ENCODE results near the gene CCDC63. TPM values are rescaled to one million over a fixed set of nuclear protein-coding genes. Genes with fewer than 3 reads are reported as not detected.
A peak's percentile ranks its signal among the peaks of the same experiment; 100 is the strongest.

The CCDC63 gene
- total RNA-seq, 2 donors from 2014 or later = 0.95 to 3.1 TPM

DNA sequence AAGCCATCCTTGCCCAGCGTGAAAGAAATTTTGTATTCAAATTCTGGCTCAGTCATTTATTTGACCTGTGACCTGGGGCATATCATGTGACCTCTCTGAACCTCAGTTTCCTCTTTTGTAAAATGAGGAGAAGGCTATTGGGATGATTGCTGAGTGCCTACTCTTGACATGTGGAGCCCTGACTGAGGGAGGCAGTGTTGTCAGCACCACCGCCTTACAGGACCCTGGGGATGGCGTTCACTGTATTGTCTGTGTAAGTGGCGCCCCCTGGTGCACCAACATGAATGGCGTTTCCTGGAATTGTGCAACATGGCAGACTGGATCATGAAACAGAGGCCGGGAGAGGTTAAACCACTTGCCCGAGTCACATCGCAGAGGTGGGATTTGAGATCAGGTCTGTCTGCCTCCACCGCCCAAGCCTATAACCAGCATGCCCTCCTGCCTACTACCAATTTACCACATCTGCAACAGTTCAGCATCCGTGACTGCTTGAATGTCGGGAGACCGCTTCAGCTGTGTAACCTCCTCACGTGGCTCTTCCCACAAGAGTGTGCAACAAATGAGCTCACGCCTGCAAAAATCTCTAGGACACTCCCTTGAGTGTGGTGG, 20.1 kb upstream of the CCDC63 start:
- Mint-ChIP-seq H3K27me3 (ENCODE audit: insufficient read depth) (peaks cover 35% of the 10 kb centered on the region), H3K4me1 (no peaks in the 10 kb centered on the region), H3K27ac (peak overlapping the region; percentile 40), H3K36me3 (ENCODE audit: low read depth) (no peaks in the 10 kb centered on the region), H3K9me3 (no peaks in the 10 kb centered on the region), H3K4me3 (no peak overlapping the region)
- Histone ChIP-seq H3K27me3 (ENCODE audit: control insufficient read depth, insufficient read depth, low read length, poor library complexity, severe bottlenecking) (peaks cover 26% of the 10 kb centered on the region), H3K4me1 (ENCODE audit: control insufficient read depth, insufficient read depth, low read length) (no peaks in the 10 kb centered on the region), H3K36me3 (ENCODE audit: control insufficient read depth, insufficient read depth, low read length) (no peaks in the 10 kb centered on the region), H3K9ac (ENCODE audit: extremely low read depth, low read length, poor library complexity, severe bottlenecking) (no peak overlapping the region), H3K9me3 (ENCODE audit: control insufficient read depth, low read length) (no peaks in the 10 kb centered on the region), H3K4me3 (ENCODE audit: low read length) (no peak overlapping the region), H3K27ac (ENCODE audit: low read depth, low read length) (no peak overlapping the region)
- TF ChIP-seq, protein P1, sequence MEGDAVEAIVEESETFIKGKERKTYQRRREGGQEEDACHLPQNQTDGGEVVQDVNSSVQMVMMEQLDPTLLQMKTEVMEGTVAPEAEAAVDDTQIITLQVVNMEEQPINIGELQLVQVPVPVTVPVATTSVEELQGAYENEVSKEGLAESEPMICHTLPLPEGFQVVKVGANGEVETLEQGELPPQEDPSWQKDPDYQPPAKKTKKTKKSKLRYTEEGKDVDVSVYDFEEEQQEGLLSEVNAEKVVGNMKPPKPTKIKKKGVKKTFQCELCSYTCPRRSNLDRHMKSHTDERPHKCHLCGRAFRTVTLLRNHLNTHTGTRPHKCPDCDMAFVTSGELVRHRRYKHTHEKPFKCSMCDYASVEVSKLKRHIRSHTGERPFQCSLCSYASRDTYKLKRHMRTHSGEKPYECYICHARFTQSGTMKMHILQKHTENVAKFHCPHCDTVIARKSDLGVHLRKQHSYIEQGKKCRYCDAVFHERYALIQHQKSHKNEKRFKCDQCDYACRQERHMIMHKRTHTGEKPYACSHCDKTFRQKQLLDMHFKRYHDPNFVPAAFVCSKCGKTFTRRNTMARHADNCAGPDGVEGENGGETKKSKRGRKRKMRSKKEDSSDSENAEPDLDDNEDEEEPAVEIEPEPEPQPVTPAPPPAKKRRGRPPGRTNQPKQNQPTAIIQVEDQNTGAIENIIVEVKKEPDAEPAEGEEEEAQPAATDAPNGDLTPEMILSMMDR (conservative IDR thresholded peaks at IDR 0.05) = peak; percentile 98
- whole genome bisulfite sequencing, 2 experiments (ENCODE audit: insufficient coverage in 1 of 2, insufficient read length in 1 of 2) = 44 to 51% methylated on average over 7 to 14 of the region's 14 CpGs
- DNase-seq = peak; percentile 99

DNA sequence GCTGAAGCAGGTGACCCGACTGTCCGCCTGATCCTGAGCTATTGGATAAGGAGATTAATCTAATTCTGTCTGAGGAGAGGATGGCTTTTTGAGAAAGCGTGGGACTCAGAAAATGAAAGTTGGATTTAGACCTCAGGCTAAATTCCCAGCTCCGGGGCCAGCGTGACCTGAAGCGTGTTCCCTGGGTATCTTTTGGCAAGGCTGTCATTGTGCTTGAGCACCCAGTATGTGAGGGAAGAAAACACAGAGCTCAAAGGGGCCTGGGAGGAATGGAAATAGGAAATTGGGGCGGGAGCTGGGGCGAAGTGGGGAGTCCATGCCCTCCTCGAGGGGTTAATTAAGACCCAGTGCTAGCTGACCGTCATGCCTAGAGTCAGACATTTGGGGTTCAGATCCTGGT, 17.5 kb upstream of the CCDC63 start:
- WGBS, 2 experiments (ENCODE audit: insufficient coverage in 1 of 2, insufficient read length in 1 of 2) = 93 to 95% methylated on average over 10 of the region's 10 CpGs
- H3K27ac Mint-ChIP-seq = no peak overlapping the region
- no peak overlapping the region for H3K4me3 Mint-ChIP-seq

DNA sequence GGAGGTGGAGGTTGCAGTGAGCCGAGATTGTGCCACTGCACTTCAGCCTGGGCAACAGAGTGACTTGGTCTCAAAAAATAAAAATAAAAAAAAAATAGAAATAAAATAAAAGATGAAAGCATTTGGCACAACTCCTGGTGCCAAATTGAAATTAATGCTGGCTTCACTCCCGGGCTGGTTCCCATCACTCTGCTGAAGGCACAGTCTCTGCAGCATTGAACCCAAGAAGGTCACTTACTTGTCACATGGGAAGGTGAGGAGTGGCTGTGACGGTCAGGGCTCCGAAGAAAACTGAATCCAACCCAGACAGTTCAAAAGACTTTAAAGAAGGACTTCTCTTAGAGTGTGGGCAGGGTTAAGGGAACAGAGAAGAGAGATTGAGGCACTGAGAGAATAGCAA, 10.5 kb upstream of the CCDC63 start:
- Mint-ChIP-seq H3K4me3 (no peak overlapping the region), H3K4me1 (no peaks in the 10 kb centered on the region), H3K9me3 (no peaks in the 10 kb centered on the region), H3K27ac (no peak overlapping the region), H3K27me3 (ENCODE audit: insufficient read depth) (peaks cover 1% of the 10 kb centered on the region), H3K36me3 (ENCODE audit: low read depth) (no peaks in the 10 kb centered on the region)
- Histone ChIP-seq H3K9me3 (ENCODE audit: control insufficient read depth, low read length) (peaks cover 5% of the 10 kb centered on the region), H3K9ac (ENCODE audit: extremely low read depth, low read length, poor library complexity, severe bottlenecking) (no peak overlapping the region), H3K27ac (ENCODE audit: low read depth, low read length) (no peak overlapping the region), H3K36me3 (ENCODE audit: control insufficient read depth, insufficient read depth, low read length) (no peaks in the 10 kb centered on the region), H3K4me3 (ENCODE audit: low read length) (no peak overlapping the region), H3K27me3 (ENCODE audit: control insufficient read depth, insufficient read depth, low read length, poor library complexity, severe bottlenecking) (no peaks in the 10 kb centered on the region), H3K4me1 (ENCODE audit: control insufficient read depth, insufficient read depth, low read length) (peaks cover 8% of the 10 kb centered on the region)
- no peak for DNase-seq
- TF ChIP-seq, protein P1 (conservative IDR thresholded peaks at IDR 0.05) = no peak
- 91 to 100% methylated on average over 4 of the region's 4 CpGs for WGBS, 2 experiments (ENCODE audit: insufficient coverage in 1 of 2, insufficient read length in 1 of 2)

More for the DNA sequence above, 17.5 kb upstream of the CCDC63 start:
- Histone ChIP-seq H3K27me3 (ENCODE audit: control insufficient read depth, insufficient read depth, low read length, poor library complexity, severe bottlenecking) (peaks cover 14% of the 10 kb centered on the region), H3K9me3 (ENCODE audit: control insufficient read depth, low read length) (no peaks in the 10 kb centered on the region), H3K4me3 (ENCODE audit: low read length) (no peak overlapping the region), H3K9ac (ENCODE audit: extremely low read depth, low read length, poor library complexity, severe bottlenecking) (no peak overlapping the region), H3K27ac (ENCODE audit: low read depth, low read length) (no peak overlapping the region), H3K36me3 (ENCODE audit: control insufficient read depth, insufficient read depth, low read length) (no peaks in the 10 kb centered on the region), H3K4me1 (ENCODE audit: control insufficient read depth, insufficient read depth, low read length) (no peaks in the 10 kb centered on the region)
- TF ChIP-seq, protein P1 (conservative IDR thresholded peaks at IDR 0.05) = no peak
- H3K36me3 Mint-ChIP-seq (ENCODE audit: low read depth) = no peaks in the 10 kb centered on the region
- DNase-seq = no peak
- H3K27me3 Mint-ChIP-seq (ENCODE audit: insufficient read depth) = peaks cover 20% of the 10 kb centered on the region
- H3K4me1 Mint-ChIP-seq = no peaks in the 10 kb centered on the region
- H3K9me3 Mint-ChIP-seq = no peaks in the 10 kb centered on the region
